Erythroblast (primary cell): ENCODE measurements around the gene IQCH.

Experiments
- GATA1 ChIP-seq: IDR thresholded peaks from 2 replicates; pipeline ENCODE4 v1.6.1; 2011; ENCODE audit warnings: low read depth, mild to moderate bottlenecking, control low read depth, low read length, moderate library complexity
- POLR2A ChIP-seq: IDR thresholded peaks from 2 replicates; pipeline ENCODE4 v1.6.1; 2011; ENCODE audit warnings: mild to moderate bottlenecking, low read length

- no peak for TF ChIP-seq POLR2A
- TF ChIP-seq GATA1: no peak
Measured at GRCh38 chr15:67305506-67305905, 50.9 kb downstream of the IQCH start.
